HepG2 (cell line): ENCODE data around the gene ABAT. TPM values are rescaled to one million over a fixed set of nuclear protein-coding genes. Genes with fewer than 3 reads are reported as not detected.

Source experiments
- CBX5 ChIP-seq: sonication (generic); formaldehyde crosslinking; IDR thresholded peaks from 2 replicates; pipeline ENCODE4 v1.4.0; 2020; ENCODE audit warnings: missing genetic modification reagents, borderline replicate concordance
- HHEX ChIP-seq: IDR thresholded peaks from 2 replicates; pipeline ENCODE4 v1.6.1; 2016; ENCODE audit warnings: control low read depth
- RBAK ChIP-seq: sonication (generic); formaldehyde crosslinking; IDR thresholded peaks from 2 replicates; pipeline ENCODE4 v1.5.1; 2020; ENCODE audit warnings: mild to moderate bottlenecking, missing genetic modification reagents
- RFXAP ChIP-seq: sonication (generic); formaldehyde crosslinking; IDR thresholded peaks from 2 replicates; pipeline ENCODE4 v1.4.0; 2020; ENCODE audit warnings: missing genetic modification reagents, borderline replicate concordance
- SMAD3 ChIP-seq: sonication (generic); formaldehyde crosslinking; IDR thresholded peaks from 2 replicates; pipeline ENCODE4 v1.4.0; 2020; ENCODE audit warnings: missing genetic modification reagents
- SRSF1 ChIP-seq: fragments of 200-400 bp; formaldehyde crosslinking; optimal IDR thresholded peaks from 2 replicates; pipeline ENCODE3; 2017; ENCODE audit warnings: mild to moderate bottlenecking, low read depth, low read length, moderate library complexity
- ZKSCAN5 ChIP-seq: sonication (generic); formaldehyde crosslinking; IDR thresholded peaks from 2 replicates; pipeline ENCODE4 v1.5.1; 2020; ENCODE audit warnings: mild to moderate bottlenecking, missing genetic modification reagents
- ZKSCAN8 ChIP-seq: IDR thresholded peaks from 2 replicates; pipeline ENCODE4 v1.6.1; 2016; ENCODE audit warnings: borderline replicate concordance, missing genetic modification reagents, missing compliant biosample characterization
- ZNF207 ChIP-seq: fragments of 450-650 bp; IDR thresholded peaks from 2 replicates; pipeline ENCODE4 v1.6.1; 2016; ENCODE audit warnings: antibody characterized with exemption, borderline replicate concordance
- ZNF549 ChIP-seq: sonication (generic); formaldehyde crosslinking; IDR thresholded peaks from 2 replicates; pipeline ENCODE4 v1.5.0; 2020; ENCODE audit warnings: missing genetic modification reagents
- ZNF792 ChIP-seq: IDR thresholded peaks from 2 replicates; pipeline ENCODE4 v1.6.1; 2016
- ZSCAN20 ChIP-seq: sonication (generic); formaldehyde crosslinking; IDR thresholded peaks from 2 replicates; pipeline ENCODE4 v1.4.0; 2020; ENCODE audit warnings: missing genetic modification reagents, mild to moderate bottlenecking, borderline replicate concordance
- polyA plus RNA-seq, 8 experiments: library from polyadenylated mRNA; depleted of rRNA in 3 of 8; stranded (reverse) in 7 of 8; unstranded in 1 of 8; fragments of >200 nt; fragmentation: Illumina TruSeq in 4 of 8; extraction: Trizol in 4 of 8; gene quantifications; 2 replicates each; pipeline versions ENCODE4 v1.2.1 to v1.2.3, GENCODE V29; 2011 to 2016; ENCODE audit warnings: low read depth in 4 of 8, missing spikeins in 1 of 8, mixed read lengths in 1 of 8; ENCODE audit not compliant: insufficient read depth in 1 of 8
- total RNA-seq, 5 experiments: library from RNA; depleted of rRNA; stranded (reverse); fragments of >200 nt; fragmentation: Illumina TruSeq; extraction: Trizol; gene quantifications; 2 replicates each; pipeline ENCODE4 v1.2.3, GENCODE V29; 2016; ENCODE audit warnings: low read depth in 1 of 5
- TF ChIP-seq, protein P1 (sequence below): sonication (generic); formaldehyde crosslinking; IDR thresholded peaks from 2 replicates; pipeline ENCODE4 v1.4.0; 2020; ENCODE audit warnings: mild to moderate bottlenecking, missing genetic modification reagents, borderline replicate concordance
- TF ChIP-seq, protein P2 (sequence below): sonication (generic); formaldehyde crosslinking; IDR thresholded peaks from 2 replicates; pipeline ENCODE4 v1.4.0; 2020; ENCODE audit warnings: missing genetic modification reagents
- TF ChIP-seq, protein P3 (sequence below): sonication (generic); formaldehyde crosslinking; IDR thresholded peaks from 2 replicates; pipeline ENCODE4 v1.4.0; 2020; ENCODE audit warnings: mild to moderate bottlenecking, missing genetic modification reagents

ABAT gene
- total and polyA plus RNA-seq, 2 of the 13 experiments (the other 11 are each of a cell fraction or from before 2014, with no cell fraction given), result 47.6 to 97.3 TPM

DNA sequence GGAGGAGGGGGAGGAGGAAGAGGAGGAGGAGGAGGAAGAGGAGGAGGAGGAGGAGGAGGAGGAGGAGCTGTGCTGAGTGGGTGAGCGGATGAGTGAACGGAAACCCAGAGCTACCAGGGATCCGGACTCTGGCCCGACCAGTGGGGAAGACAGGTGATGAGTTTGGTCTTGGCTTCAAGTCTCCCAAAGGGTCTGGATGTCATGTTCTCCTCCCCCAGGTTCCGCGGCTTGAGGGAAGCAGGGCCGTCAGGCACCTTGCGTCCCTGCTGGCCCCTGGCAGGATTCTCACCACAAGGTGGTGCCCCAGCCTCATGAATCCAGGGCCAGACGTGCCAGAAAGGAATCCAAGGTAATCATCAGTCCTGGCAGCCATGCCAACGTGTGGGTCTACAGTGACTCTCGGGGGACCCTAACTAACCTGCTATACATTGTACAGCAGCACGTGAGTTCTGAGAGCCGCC lies 13.5 kb upstream of the ABAT start (continued):
- TF ChIP-seq ZNF207, result no peak
- no peak for TF ChIP-seq RFXAP (CRISPR knock-in tag)
- TF ChIP-seq, protein P1, sequence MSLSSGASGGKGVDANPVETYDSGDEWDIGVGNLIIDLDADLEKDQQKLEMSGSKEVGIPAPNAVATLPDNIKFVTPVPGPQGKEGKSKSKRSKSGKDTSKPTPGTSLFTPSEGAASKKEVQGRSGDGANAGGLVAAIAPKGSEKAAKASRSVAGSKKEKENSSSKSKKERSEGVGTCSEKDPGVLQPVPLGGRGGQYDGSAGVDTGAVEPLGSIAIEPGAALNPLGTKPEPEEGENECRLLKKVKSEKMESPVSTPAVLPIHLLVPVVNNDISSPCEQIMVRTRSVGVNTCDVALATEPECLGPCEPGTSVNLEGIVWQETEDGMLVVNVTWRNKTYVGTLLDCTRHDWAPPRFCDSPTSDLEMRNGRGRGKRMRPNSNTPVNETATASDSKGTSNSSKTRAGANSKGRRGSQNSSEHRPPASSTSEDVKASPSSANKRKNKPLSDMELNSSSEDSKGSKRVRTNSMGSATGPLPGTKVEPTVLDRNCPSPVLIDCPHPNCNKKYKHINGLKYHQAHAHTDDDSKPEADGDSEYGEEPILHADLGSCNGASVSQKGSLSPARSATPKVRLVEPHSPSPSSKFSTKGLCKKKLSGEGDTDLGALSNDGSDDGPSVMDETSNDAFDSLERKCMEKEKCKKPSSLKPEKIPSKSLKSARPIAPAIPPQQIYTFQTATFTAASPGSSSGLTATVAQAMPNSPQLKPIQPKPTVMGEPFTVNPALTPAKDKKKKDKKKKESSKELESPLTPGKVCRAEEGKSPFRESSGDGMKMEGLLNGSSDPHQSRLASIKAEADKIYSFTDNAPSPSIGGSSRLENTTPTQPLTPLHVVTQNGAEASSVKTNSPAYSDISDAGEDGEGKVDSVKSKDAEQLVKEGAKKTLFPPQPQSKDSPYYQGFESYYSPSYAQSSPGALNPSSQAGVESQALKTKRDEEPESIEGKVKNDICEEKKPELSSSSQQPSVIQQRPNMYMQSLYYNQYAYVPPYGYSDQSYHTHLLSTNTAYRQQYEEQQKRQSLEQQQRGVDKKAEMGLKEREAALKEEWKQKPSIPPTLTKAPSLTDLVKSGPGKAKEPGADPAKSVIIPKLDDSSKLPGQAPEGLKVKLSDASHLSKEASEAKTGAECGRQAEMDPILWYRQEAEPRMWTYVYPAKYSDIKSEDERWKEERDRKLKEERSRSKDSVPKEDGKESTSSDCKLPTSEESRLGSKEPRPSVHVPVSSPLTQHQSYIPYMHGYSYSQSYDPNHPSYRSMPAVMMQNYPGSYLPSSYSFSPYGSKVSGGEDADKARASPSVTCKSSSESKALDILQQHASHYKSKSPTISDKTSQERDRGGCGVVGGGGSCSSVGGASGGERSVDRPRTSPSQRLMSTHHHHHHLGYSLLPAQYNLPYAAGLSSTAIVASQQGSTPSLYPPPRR, result no peak
- TF ChIP-seq HHEX, result no peak
- TF ChIP-seq ZSCAN20, result no peak
- TF ChIP-seq, protein P2, sequence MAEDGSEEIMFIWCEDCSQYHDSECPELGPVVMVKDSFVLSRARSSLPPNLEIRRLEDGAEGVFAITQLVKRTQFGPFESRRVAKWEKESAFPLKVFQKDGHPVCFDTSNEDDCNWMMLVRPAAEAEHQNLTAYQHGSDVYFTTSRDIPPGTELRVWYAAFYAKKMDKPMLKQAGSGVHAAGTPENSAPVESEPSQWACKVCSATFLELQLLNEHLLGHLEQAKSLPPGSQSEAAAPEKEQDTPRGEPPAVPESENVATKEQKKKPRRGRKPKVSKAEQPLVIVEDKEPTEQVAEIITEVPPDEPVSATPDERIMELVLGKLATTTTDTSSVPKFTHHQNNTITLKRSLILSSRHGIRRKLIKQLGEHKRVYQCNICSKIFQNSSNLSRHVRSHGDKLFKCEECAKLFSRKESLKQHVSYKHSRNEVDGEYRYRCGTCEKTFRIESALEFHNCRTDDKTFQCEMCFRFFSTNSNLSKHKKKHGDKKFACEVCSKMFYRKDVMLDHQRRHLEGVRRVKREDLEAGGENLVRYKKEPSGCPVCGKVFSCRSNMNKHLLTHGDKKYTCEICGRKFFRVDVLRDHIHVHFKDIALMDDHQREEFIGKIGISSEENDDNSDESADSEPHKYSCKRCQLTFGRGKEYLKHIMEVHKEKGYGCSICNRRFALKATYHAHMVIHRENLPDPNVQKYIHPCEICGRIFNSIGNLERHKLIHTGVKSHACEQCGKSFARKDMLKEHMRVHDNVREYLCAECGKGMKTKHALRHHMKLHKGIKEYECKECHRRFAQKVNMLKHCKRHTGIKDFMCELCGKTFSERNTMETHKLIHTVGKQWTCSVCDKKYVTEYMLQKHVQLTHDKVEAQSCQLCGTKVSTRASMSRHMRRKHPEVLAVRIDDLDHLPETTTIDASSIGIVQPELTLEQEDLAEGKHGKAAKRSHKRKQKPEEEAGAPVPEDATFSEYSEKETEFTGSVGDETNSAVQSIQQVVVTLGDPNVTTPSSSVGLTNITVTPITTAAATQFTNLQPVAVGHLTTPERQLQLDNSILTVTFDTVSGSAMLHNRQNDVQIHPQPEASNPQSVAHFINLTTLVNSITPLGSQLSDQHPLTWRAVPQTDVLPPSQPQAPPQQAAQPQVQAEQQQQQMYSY (CRISPR knock-in tag), result no peak
- TF ChIP-seq RBAK (CRISPR knock-in tag), result no peak
- no peak for TF ChIP-seq SRSF1
- TF ChIP-seq ZKSCAN5 (CRISPR knock-in tag), result no peak
- TF ChIP-seq ZNF549 (CRISPR knock-in tag), result no peak
- TF ChIP-seq ZNF792 (CRISPR knock-in tag), result no peak
- no peak for TF ChIP-seq ZKSCAN8 (CRISPR knock-in tag)
- peak; percentile 31; the same call in 1 of the 2 replicates for TF ChIP-seq CBX5 (CRISPR knock-in tag)
- TF ChIP-seq, protein P3, sequence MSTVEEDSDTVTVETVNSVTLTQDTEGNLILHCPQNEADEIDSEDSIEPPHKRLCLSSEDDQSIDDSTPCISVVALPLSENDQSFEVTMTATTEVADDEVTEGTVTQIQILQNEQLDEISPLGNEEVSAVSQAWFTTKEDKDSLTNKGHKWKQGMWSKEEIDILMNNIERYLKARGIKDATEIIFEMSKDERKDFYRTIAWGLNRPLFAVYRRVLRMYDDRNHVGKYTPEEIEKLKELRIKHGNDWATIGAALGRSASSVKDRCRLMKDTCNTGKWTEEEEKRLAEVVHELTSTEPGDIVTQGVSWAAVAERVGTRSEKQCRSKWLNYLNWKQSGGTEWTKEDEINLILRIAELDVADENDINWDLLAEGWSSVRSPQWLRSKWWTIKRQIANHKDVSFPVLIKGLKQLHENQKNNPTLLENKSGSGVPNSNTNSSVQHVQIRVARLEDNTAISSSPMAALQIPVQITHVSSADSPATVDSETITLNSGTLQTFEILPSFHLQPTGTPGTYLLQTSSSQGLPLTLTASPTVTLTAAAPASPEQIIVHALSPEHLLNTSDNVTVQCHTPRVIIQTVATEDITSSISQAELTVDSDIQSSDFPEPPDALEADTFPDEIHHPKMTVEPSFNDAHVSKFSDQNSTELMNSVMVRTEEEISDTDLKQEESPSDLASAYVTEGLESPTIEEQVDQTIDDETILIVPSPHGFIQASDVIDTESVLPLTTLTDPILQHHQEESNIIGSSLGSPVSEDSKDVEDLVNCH, result no peak
- TF ChIP-seq SMAD3 (CRISPR knock-in tag), result no peak
